Kidney (tissue), 14 donors: ENCODE measurements around the gene ANKRD40CL. TPM values are rescaled to one million over a fixed set of nuclear protein-coding genes. Genes with fewer than 3 reads are reported as not detected.

Experiments used
- DNase-seq, 5 donors: peaks; one replicate each; pipeline ENCODE4 v3.0.0-alpha.2; 2013 to 2020
- FAIRE-seq: peaks from 2 replicates; lab custom pipeline; 2012; peaks lifted over from hg19 to GRCh38; lab: Jason Lieb, UNC
- H3K27ac ChIP-seq, 2 donors: one replicate each; pipeline ENCODE4 v1.7.0; 2013; ENCODE audit warnings: low read depth in 2 of 2, low read length in 2 of 2, inconsistent platforms in 1 of 2
- H3K27me3 ChIP-seq: one replicate; pipeline ENCODE4 v1.7.1; 2013; ENCODE audit warnings: low read length, inconsistent platforms; ENCODE audit not compliant: control insufficient read depth, insufficient read depth
- H3K36me3 ChIP-seq, 3 donors: one replicate each; pipeline versions ENCODE4 v1.7.0 to v1.7.1; 2013; ENCODE audit warnings: low read length in 3 of 3, control low read depth in 1 of 3, inconsistent platforms in 1 of 3; ENCODE audit not compliant: insufficient read depth in 3 of 3, control insufficient read depth in 2 of 3
- H3K4me1 ChIP-seq, 3 donors: one replicate each; pipeline versions ENCODE4 v1.7.0 to v1.7.1; 2013; ENCODE audit warnings: low read length in 3 of 3, inconsistent platforms in 1 of 3, low read depth in 1 of 3; ENCODE audit not compliant: control insufficient read depth in 2 of 3, insufficient read depth in 2 of 3
- H3K4me3 ChIP-seq, 3 donors: one replicate each; pipeline versions ENCODE4 v1.7.0 to v1.8.1; 2013; ENCODE audit warnings: low read length in 3 of 3, control low read depth in 1 of 3, inconsistent platforms in 1 of 3
- H3K9ac ChIP-seq, 3 donors: one replicate each; pipeline versions ENCODE4 v1.7.0 to v1.7.1; 2013; ENCODE audit warnings: low read length in 3 of 3, control low read depth in 1 of 3, inconsistent platforms in 1 of 3
- H3K9me3 ChIP-seq, 3 donors: one replicate each; pipeline versions ENCODE4 v1.7.0 to v1.7.1; 2013; ENCODE audit warnings: low read length in 3 of 3, control low read depth in 1 of 3, inconsistent platforms in 1 of 3; ENCODE audit not compliant: control insufficient read depth in 2 of 3, insufficient read depth in 1 of 3
- CTCF ChIP-seq: IDR thresholded peaks from 3 replicates; pipeline ENCODE4 v1.5.1; 2012; ENCODE audit warnings: mild to moderate bottlenecking, moderate library complexity, borderline replicate concordance; ENCODE audit not compliant: insufficient read depth; ENCODE audit errors: extremely low read depth
- intact Hi-C: fragments of 100-400 bp; cut with DNase I; formaldehyde crosslinking; loops from one replicate; pipeline ENCODE4 v1.11.1; 2022
- polyA plus RNA-seq: library from polyadenylated mRNA; stranded (reverse); fragments of 350-450 nt; fragmentation: Illumina TruSeq; extraction: RNeasy Lipid Tissue Mini Kit (QIAGEN cat#74804); gene quantifications from one replicate; pipeline ENCODE4 v1.2.3, GENCODE V29; 2014; ENCODE audit warnings: low read depth, low replicate concordance; ENCODE audit not compliant: insufficient read depth
- total RNA-seq: library from RNA; stranded (reverse); fragmentation: NEBNext Ultra II Directional; extraction: Animal tissue kit (Norgen Biotek cat#: 25700); gene quantifications from one replicate; pipeline ENCODE4 v1.2.1, GENCODE V29; 2021
- donor health status: control.
- donor health status: control.
- donor health status: control.
- donor health status: control.
- donor health status: control.
- donor health status: DM: yes; HTN: yes; CAD: no.
- donor health status: Normal renal cell carcinoma (clear cell type).

Gene ANKRD40CL
- total and polyA plus RNA-seq, 2 donors from 2014 or later = not detected

DNA sequence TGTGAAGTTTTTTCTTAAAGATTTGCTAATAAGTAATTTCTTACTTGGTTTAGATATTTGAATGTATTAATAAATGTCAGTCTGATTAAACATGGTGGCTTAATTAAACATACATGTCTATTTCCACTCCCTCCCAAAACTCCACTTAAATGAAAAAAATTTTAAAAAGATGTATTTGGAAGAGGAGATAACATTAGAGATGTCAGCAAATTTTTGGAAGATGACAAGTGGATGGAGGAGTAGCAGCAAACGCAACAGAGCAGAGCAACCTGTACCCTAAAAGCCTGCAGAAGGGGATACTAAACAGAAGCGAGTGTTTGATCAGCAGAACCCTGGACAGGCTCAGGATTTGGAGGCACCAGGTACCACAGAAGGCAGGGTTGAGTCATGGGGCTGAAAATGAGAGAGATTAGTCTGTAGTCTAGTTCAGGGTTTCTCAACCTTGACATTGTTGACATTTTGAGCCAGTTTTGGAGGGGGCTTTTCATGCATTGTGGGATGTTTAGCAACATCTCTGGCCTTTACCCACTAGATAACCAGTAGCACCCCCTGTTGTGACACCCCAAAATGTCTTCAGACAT is 30.1 kb downstream of the ANKRD40CL start:
- FAIRE-seq = no peak
- Histone ChIP-seq H3K4me3 (no peak overlapping the region), H3K9ac (no peak overlapping the region), H3K4me1 (no peaks in the 10 kb centered on the region), H3K27me3 (no peaks in the 10 kb centered on the region), H3K9me3 (no peaks in the 10 kb centered on the region), H3K36me3 (peaks cover 15 to 39% (median 16%) of the 10 kb centered on the region in 3 donors), H3K27ac (no peak overlapping the region)
- intact Hi-C loops = no loop called here
- no peak for DNase-seq
- TF ChIP-seq CTCF = no peak

DNA sequence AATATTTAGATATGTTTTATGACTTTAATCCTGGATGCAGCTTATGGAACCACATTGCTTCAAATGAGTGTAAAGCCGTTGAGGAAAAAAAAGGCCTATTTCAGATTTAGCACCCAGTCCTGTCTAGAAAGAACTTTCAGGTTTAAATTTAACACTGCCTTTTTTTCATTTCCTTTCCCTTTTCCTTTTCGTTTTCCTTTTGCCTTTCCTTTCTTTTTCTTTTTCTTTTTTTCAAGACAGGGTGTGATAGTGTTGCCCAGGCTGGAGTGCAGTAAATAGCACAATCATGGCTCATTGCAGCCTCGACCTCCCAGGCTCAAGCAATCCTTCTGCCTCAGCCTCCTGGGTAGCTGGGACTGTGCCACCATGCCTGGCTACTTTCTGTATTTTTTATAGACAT is 32.0 kb downstream of the ANKRD40CL start:
- peaks cover 2 to 21% (median 10%) of the 10 kb centered on the region in 3 donors for H3K36me3 ChIP-seq
- TF ChIP-seq CTCF = no peak
- H3K27me3 ChIP-seq = no peaks in the 10 kb centered on the region
- no peak overlapping the region for H3K27ac ChIP-seq
- no peaks in the 10 kb centered on the region for H3K9me3 ChIP-seq
- H3K4me3 ChIP-seq = no peak overlapping the region
- intact Hi-C loops = no loop called here
- H3K4me1 ChIP-seq = peaks cover 0 to 6% (median 0%) of the 10 kb centered on the region in 3 donors
- H3K9ac ChIP-seq = no peak overlapping the region
- DNase-seq (no peak), FAIRE-seq (no peak)

DNA sequence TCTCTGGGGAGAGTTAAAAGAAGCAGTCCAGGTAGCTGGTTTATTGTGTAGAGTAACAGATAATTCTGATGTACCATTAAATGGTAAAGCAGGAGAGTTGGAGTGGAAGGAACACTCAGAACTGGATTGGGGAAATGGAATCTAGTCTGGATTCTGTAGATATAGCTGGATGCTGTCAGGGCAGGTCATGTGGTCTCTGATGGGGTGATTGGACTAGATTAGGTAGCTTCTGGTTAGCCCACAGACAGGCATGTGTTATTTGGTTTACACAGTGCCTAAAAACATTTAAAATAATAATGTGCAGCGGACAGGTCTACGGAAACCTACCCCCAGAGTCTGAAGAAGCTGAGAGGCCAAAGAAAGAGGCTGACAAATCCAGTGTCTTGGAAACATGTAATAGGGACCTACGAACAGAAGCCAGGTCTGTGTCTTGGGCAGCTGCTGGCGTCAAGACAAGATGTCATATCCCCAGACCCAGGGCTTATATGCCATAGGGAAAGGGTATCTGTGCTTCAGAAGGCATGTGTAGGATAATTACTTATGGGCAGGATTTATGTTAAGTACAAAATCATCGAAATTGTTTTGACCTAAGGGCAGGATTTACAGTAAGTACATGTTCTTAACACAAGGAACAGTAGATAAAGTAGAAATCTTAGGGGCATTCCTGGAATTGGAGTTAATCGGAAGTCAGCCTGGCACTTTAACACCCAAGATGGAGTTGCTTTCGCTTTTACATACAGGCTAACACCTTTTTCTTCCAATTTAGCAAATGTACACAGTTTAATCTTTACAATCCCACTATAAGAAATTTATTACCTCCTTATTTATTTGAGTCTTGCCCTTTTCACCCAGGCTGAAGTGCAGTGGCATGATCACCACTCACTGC is 35.5 kb downstream of the ANKRD40CL start:
- FAIRE-seq (no peak), DNase-seq (no peak)
- TF ChIP-seq CTCF = no peak
- H3K4me1 ChIP-seq = peaks cover 0 to 16% (median 13%) of the 10 kb centered on the region in 3 donors
- no peak overlapping the region for H3K9ac ChIP-seq
- H3K9me3 ChIP-seq = no peaks in the 10 kb centered on the region
- H3K27me3 ChIP-seq = no peaks in the 10 kb centered on the region
- no peak overlapping the region for H3K4me3 ChIP-seq
- H3K27ac ChIP-seq = no peak overlapping the region
- no peaks in the 10 kb centered on the region for H3K36me3 ChIP-seq
- intact Hi-C loops = no loop called here
